ENCODE data around the gene NLRP9. TPM values are rescaled to one million over a fixed set of nuclear protein-coding genes. Genes with fewer than 3 reads are reported as not detected.

Gene NLRP9
- total and polyA plus RNA-seq, 2 of the 4 experiments (the other 2 are of a cell fraction), result not detected

GRCh38 chr19:55687281-55688201 lies 50.7 kb downstream of the NLRP9 start (continued):
- no peak for TF ChIP-seq NFE2L2 (IDR thresholded peaks at IDR 0.05; ENCODE audit: low read depth, low read length)

GRCh38 chr19:55686311-55687050 lies 51.7 kb downstream of the NLRP9 start:
- ATAC-seq (ENCODE audit: low read depth), result no peak
- dilution Hi-C loops (cut with HindIII; ENCODE audit: low sequenced_read_pairs, unreplicated experiment) (no loop called here), in situ Hi-C loops (cut with MboI; ENCODE audit: low sequenced_read_pairs) (loop anchor here (25.0 kb wide), 1 partner anchor 451 kb away; the partner anchor contains the start of gene ZNF444), intact Hi-C loops (cut with micrococcal nuclease) (no loop called here)
- Histone ChIP-seq H4K8ac (ENCODE audit: low read depth in 2 of 2, low read length in 2 of 2) (no peak overlapping the region), H2AK9ac (replicated peaks; ENCODE audit: low read depth, low read length, poor library complexity) (no peak overlapping the region), H2AK5ac (ENCODE audit: low read depth, low read length) (no peak overlapping the region), H3K4me3 (ENCODE audit: insufficient read depth, low read depth, low read length) (no peak overlapping the region), H2BK15ac (ENCODE audit: low read depth, low read length) (no peak overlapping the region), H3K4me1 (ENCODE audit: control insufficient read depth, insufficient read depth, low read length) (no peaks in the 10 kb centered on the region), H3K14ac (replicated peaks; ENCODE audit: low read depth, low read length) (no peak overlapping the region), H3K9me3 (ENCODE audit: control insufficient read depth, insufficient read depth, low read length) (no peaks in the 10 kb centered on the region), H3K56ac (ENCODE audit: extremely low read depth, insufficient read depth, low read length) (no peak overlapping the region), H3K9me1 (ENCODE audit: insufficient read depth, low read length) (peaks cover 8% of the 10 kb centered on the region; the same call in 1 of the 2 replicates), H3K9ac (ENCODE audit: low read depth, low read length) (no peak overlapping the region), H3K4me2 (ENCODE audit: low read depth, low read length) (no peak overlapping the region), H4K20me1 (ENCODE audit: insufficient read depth, low read length) (peaks cover 62% of the 10 kb centered on the region), H3K79me1 (ENCODE audit: low read depth in 1 of 2, low read length in 2 of 2) (peaks cover 22 to 50% of the 10 kb centered on the region in 2 experiments), H4K5ac (ENCODE audit: low read depth, low read length) (no peak overlapping the region), H3K4ac (ENCODE audit: low read depth, low read length) (no peak overlapping the region), H3K18ac (ENCODE audit: low read depth, low read length) (no peak overlapping the region), H3K23ac (ENCODE audit: low read depth, low read length) (no peak overlapping the region), H4K91ac (ENCODE audit: insufficient read depth, low read depth, low read length) (no peak overlapping the region), H3K36me3 (ENCODE audit: control insufficient read depth, insufficient read depth, low read length) (peaks cover 66% of the 10 kb centered on the region), H3K27me3 (ENCODE audit: control insufficient read depth, insufficient read depth, low read length) (no peaks in the 10 kb centered on the region), H2AFZ (replicated peaks; ENCODE audit: low read length, poor library complexity) (no peak overlapping the region), H3K27ac (ENCODE audit: insufficient read depth, low read length) (no peak overlapping the region), H2BK5ac (ENCODE audit: low read depth, low read length, poor library complexity, severe bottlenecking) (no peak overlapping the region), H2BK120ac (ENCODE audit: low read depth, low read length) (no peak overlapping the region), H2BK20ac (ENCODE audit: low read depth, low read length) (no peak overlapping the region)
- TF ChIP-seq CTCF (conservative IDR thresholded peaks at IDR 0.05; ENCODE audit: low read depth, low read length) (no peak), MAFK (IDR thresholded peaks at IDR 0.05; ENCODE audit: low read depth, low read length) (no peak), RAD21 (IDR thresholded peaks at IDR 0.05; ENCODE audit: low read length) (no peak), MXI1 (IDR thresholded peaks at IDR 0.05; ENCODE audit: borderline replicate concordance, low read depth, low read length) (no peak), CHD1 (IDR thresholded peaks at IDR 0.05; ENCODE audit: low read depth, low read length) (no peak), FOS (IDR thresholded peaks at IDR 0.05; ENCODE audit: low read depth, low read length) (no peak)
- no peak for DNase-seq
- CTCF ChIA-PET, result no interaction called here
- POLR2A ChIA-PET (ENCODE audit: unreplicated experiment), result no interaction called here
- no TSS peak for BruUV-seq (replicated peaks)
- 97% methylated on average over 11 of the region's 29 CpGs; no CpG with 5 or more reads in 1 of the 2 experiments for WGBS, 2 experiments (ENCODE audit: extremely low coverage in 2 of 2, insufficient read length in 1 of 2)

Data from IMR-90 (cell line).